GM21529 (cell line): ENCODE measurements around the gene MISP.

ENCODE experiments used
- ATAC-seq: cut with Tn5 transposase; IDR thresholded peaks from one replicate; pipeline ENCODE4 v1.9.1; 2021; ENCODE audit not compliant: unreplicated experiment

MISP gene

DNA sequence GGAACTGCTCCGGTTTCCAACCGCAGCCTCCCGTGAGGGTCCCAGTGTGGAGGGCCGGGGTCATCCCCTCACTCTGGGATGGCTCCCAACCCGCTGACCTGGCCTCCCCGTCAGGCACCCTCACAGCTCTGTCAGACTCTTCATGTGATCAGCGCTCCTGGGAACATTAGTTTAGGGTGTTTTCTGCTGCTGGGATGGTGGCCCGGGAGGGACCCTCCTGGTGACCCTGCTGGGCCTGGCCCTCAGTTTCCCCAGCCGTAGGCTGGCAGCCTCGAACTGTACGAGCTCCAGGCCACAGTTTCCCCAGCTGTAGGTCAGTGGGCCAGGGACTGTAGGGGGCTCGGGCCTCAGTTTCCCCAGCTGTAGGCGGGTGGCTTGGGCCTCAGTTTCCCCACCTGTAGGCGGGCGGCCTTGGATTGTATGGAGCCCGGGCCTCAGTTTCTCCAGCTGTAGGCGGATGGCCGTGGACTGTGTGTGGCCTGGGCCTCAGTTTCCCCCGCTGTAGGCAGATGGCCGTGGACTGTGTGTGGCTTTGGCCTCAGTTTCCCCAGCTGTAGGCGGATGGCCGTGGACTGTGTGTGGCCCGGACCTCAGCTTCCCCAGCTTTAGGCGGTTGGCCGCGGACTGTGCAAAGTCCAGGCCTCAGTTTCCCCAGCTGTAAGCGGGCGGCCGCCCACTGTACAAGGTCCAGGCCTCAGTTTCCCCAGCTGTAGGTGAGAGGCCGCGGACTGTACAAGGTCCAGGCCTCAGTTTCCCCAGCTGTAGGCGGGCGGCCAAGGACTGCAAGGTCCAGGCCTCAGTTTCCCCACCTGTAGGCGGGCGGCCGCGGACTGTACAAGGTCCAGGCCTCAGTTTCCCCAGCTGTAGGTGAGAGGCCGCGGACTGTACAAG, 45.0 kb downstream of the MISP start:
- ATAC-seq = no peak

DNA sequence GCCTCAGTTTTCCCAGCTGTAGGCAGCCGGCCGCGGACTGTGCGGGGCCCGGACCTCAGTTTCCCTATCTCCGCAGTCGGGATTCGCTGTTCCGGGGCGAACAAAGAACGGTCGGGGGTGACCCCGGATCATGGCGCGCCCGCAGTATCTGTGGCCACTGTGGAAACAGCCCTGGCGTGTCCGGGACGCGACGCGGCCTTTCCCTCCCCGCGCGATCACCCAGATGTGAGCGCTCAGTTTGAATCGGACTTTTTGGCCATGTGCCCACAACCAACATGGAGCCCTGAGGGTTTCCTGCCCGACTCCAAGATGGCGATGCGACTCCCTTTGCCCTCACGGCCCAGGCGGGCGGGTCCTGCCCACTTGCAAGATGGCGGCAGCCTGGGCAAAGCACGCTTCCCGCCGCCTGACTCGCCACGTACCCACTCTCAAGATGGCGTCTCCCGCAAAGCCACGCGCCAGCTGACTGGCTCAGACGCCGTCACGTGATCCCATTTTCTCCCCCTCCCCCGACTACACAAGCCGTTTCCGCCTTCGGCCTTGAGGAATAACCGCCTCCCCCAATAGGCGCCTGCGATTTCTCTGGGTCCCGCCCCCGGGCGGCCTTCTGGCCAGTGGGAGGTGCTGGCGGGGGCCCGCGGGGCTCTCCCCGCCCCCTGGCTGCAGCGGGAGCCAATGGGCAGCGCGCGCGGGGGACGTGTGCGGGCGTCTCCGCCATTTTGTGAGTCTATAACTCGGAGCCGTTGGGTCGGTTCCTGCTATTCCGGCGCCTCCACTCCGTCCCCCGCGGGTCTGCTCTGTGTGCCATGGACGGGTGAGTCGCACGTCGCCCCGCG, 46.0 kb downstream of the MISP start, which contains the start of gene PTBP1:
Gene PTBP1 (plus strand): TSS at position 761 of the 836 bp plus-strand sequence. CDS start 46 bp downstream, at position 807.
- ATAC-seq = peak; percentile 79

DNA sequence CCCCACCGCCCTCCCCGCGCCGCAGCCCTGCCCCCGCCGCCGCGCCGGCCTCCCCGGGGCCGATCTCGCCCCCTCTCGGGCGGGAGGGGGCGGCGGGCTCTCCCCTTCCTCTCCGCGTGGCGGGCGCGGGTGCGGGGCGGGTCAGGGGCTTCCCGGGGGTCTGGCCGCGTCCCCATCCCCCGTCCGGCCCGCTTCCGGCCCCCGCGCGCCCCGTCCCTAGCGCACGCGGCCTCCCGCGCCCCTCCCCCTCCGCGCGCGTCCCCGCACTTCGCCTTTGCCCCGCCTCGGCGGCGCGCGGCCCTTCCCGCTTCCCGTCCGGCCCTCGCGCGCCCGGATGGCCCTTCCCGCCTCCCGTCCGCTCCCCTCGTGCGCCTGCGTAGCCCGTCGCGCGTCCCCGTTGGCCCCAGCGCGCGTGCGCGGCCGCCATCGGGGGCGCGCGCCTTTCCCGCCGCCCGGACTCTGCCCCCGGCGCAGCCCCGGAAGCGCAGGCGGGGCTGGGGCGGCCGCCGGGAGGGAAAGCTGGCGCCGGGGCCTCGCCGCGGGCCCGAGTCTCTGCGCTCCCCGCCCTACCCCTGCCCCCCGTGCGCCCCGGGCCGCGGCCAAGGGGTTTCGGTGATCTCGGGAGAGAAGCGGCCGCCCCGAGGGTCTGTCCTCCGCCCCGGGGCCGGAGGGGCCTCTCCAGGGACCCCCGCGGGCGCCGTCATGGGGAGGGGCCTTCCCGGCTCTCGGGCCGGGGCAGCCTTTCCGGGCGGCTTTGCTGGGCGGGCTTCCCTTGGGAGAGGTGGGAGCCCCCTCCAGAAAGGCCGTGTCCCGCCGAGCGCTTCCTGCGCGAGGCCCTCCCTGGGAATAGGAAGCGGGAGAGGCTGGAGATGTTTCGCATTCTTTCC, 46.9 kb downstream of the MISP start:
- ATAC-seq = peak; percentile 34

DNA sequence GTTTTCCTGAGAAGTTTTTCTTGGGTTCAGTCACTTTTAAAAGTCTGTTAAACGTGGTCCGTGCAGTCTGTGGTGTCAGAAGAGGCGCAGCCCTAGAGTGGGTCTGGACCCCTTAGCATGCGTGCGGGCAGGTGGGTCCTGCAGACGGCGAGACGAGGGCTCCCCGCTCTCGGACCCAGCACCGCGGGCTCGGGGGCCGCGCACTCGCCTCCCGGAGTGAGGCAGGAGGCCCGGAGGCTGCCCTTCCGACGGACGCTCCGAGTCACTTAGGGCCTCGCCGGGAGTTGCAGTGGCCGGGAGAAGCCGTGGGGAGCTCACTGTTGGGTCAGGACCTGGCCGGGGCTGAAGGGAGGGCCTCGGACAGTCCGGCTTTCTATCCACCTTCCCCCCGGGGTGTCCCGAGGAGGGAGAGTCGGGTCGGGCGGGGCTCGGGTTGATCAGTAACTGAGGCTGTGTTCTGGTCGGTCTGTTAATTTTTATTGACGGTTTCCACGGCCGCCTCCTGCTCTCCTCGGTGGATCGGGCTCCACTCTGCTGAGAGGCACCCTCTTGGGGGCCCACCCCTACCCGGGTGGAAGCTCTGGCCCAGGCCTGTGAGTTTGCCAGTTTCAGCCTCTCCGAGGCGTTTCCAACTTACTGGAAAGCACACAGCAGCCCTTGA, 47.6 kb downstream of the MISP start:
- ATAC-seq = no peak

DNA sequence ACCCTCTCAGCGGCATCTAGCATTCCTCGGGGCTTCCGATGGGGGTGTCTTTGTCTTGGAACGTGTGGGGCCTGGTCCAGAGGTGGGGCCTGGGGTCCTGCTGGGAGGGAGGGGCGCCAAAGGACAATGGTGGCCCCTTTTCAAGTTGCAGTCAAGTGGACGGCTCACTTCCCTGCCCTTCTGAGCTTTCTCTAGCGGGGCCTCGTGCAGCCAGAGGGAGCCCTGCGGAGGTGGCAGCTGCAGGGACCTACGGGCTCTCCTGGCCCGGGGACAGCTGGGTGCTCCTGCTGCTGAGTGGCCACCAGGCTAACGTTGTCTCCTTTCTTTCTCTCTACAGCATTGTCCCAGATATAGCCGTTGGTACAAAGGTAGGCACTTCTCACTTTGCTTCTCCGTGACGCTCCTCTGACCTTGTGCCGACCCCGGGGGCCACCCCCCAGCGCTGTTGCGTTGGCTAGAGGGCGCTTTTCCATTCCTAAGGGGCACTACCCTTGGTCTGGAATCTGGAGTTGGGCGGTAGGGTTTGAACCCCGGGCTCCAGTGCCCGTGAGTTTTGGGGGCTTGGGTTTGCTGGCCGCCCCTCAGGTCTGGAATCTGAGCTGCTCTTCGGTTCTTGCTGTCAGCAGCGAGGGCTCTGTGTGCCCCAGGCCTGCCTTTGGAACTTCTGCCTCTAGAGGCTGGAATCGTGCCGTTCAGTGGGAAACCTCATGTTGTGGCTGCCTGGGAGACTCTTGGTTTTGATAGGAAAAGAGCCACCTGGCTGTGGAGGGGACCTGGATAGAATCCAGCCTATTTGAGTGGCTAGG, 48.4 kb downstream of the MISP start:
- no peak for ATAC-seq

DNA sequence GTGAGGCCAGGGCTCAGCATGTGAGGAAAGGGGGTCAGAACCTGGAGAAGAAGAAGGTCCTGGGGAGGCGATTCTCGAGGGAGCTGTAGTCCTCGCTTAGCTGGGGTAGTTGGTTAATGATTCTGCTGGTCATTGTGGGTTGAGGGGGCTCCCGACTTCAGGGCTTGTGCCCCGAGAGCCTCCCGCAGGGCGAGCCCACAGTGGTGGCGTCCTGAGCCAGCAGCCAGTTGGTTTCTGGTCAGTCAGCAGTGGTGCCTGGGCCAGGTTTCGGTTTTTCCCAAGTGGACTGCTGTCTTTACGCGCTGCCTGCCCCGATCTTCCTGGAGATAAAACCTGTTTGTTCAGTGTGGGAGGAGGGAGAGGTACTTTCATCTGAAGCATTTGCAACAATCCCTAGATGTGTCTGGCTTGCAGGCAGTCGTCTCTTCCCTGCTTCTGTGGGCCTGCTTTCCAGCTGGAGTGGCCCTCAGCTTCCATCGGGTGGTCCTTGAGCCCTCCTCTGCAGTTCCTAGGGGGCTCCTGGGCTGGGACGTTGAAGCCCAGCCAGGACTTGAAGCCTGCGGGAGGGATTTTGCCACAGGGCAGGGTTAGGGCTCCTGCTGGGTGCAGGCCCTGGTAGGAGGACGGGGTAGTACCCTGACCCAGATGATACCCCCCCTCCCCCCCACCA, 49.6 kb downstream of the MISP start:
- ATAC-seq = no peak

DNA sequence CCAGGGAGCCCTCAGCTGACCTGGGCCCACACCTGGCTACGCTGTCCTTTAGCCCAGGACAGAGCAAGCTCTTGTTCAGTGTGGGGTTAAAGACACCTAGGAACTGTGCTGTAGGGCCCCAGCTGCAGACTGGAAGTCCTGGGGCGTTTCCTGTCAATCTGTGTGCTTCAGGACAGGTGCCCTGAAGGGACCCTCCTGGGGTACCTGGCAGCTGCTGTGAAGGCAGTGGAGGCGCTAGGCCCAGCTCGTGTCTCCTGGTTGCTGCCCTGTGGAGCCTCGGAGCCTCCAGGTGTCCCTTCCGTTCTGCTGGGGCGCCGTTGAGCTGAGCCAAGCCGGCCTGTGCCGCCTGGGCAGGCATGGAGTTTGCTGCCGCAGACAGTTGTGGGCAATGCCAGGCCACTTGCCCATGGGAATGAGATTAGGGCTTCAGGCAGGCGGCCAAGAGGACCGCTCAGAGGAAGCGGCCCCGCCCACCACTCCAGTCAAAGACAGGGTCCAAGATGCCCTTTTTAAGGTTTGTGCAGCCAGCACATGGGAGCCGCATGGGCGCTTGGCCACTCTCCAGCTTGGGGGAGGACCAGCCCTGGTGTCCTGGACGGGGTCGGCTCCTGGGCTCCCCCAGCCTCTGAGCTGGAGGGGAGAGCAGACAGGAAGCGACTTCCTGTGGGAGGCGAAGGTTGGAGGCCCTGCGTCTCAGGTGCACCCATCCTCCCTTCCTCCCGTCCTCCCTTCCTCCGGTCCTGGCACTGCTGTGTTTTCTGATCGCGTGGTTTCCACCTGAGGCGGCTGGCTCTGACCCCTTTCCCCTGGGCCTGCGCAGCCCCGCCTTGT, 50.3 kb downstream of the MISP start:
- no peak for ATAC-seq

DNA sequence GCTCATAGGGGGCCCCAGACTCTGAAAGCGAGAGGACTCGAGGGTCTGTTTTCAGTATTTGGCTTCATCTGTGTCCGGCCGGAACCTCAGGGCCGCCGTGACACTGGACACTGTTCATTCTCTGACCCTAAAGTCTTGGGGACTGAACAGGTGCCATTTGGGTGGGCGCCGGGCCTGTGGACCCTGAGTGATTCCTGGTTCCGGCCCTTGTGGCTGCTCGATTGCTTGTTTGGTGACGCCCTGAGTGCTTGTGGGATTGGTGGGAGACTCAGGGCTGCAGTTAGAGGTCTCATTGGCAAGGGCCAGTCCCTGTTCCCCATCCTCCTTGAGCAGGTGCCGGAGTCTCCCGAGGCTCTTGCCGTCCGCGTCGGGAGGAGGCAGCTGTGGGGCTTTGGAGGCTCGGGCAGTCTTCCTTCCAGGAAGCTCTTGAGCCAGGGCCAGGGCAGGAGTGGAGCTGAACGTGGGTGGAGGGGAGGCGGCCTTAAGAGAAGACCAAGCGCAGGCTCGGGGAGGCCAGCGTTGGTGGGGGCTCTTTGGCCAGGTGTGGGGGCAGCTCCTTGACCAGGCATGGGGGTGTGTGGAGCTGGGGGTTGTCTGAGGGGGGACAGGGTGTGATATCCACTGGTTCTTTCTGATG, 51.1 kb downstream of the MISP start:
- no peak for ATAC-seq

DNA sequence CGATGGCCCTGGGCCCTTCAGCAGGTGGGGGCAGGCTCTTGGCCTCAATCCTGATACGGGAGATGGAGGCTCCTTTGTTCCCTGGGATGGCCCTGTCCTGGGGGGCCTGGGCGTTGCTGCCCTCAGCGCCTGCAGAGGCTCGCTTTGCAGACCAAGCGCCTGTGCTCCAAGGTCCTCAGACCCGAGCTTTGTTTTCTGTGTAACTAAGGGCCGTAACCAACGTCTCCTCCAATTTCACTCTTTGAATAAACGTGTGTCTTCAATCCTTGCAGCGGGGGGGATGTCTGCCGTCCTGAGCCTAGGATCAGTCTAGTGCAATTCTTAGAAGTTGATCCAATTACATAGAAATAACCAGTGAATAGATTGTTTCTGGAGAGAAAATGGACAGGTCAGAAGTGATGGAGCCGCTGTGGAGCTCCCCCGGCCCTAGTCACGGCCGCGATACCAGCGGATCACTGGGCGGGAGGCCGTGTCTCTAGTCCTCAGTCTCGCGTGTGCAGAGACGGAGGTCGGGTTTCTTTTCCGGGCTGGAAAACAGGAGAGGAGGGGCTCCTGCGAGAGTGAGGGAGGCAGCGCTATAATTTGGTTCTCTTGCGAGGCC, 51.7 kb downstream of the MISP start:
- ATAC-seq = no peak

DNA sequence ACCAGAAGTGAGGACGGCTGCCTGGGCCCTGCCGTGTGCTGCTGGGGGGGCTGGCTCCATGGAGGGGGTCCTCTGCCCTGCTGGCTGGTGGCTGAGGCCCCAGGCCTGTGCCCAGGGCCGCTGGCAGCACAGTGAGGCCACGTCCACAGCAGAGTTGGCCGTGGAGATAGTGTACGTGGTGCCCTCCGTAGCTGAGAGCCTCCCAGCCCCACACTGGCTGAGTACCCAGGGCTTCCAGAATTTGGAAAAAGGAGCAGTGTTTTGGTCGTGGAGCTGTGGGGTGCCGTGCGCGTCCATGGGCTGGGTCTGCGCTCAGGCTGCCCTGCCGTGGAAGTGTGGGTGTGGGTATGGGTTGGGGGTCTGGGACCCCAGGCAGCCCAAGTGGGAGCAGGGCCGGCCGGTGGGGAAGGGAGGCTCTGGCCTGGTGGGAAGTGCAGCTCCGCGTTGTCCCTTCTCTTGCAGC, 52.2 kb downstream of the MISP start:
- ATAC-seq = no peak

DNA sequence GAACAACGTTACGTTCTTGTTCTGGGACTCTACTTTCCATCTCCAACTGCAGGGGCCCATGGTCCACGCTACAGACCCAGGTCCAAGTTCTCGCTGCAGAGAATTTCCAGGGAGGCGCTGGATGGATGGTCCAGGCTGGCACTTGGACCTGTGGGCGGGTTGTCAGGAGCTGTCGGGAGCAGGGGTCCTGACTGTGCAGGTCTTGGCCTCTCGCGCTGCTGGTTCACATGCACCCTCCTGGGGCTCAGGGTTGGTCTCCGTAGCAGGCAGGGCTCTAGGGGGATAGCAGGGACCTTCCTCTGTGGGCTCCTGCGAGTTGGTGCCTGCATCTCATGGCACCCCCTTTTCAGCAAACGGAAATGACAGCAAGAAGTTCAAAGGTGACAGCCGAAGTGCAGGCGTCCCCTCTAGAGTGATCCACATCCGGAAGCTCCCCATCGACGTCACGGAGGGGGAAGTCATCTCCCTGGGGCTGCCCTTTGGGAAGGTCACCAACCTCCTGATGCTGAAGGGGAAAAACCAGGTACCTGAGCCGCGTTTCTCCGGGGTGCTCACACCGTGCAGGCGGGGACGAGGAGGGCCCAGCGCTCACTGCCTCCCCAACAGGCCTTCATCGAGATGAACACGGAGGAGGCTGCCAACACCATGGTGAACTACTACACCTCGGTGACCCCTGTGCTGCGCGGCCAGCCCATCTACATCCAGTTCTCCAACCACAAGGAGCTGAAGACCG, 52.9 kb downstream of the MISP start:
- ATAC-seq = no peak

DNA sequence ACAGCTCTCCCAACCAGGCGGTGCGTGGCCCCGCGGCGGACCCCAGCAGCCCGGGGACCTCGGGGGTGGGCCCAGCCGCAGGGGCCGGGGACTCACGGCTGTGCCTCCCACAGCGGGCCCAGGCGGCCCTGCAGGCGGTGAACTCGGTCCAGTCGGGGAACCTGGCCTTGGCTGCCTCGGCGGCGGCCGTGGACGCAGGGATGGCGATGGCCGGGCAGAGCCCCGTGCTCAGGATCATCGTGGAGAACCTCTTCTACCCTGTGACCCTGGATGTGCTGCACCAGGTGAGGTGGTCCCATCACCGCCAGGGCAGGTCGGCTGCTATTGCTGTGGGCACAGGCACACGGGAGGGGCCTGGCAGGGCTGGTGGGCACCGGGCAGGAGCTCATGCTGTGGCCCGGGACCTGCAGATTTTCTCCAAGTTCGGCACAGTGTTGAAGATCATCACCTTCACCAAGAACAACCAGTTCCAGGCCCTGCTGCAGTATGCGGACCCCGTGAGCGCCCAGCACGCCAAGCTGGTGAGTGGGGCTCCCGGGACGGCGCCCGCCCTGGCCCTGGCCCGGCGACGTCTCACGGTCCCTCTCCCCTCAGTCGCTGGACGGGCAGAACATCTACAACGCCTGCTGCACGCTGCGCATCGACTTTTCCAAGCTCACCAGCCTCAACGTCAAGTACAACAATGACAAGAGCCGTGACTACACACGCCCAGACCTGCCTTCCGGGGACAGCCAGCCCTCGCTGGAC, 53.7 kb downstream of the MISP start:
- no peak for ATAC-seq

DNA sequence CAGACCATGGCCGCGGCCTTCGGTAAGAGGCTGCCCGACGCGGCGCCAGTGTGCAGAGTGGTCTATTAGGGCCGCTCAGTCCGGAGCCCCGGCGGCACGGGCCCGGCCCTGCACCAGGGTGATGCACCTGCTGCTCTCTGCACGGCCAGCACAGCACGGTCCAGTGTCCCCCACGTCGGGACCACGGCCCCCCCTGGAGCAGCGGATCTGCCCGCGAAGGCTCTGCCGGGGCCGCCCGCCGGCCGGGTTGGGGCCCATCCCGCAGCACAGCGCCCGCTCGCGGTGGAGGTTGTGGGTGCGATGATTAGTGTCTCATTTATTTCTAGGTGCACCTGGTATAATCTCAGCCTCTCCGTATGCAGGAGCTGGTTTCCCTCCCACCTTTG, 54.2 kb downstream of the MISP start:
- ATAC-seq = no peak

DNA sequence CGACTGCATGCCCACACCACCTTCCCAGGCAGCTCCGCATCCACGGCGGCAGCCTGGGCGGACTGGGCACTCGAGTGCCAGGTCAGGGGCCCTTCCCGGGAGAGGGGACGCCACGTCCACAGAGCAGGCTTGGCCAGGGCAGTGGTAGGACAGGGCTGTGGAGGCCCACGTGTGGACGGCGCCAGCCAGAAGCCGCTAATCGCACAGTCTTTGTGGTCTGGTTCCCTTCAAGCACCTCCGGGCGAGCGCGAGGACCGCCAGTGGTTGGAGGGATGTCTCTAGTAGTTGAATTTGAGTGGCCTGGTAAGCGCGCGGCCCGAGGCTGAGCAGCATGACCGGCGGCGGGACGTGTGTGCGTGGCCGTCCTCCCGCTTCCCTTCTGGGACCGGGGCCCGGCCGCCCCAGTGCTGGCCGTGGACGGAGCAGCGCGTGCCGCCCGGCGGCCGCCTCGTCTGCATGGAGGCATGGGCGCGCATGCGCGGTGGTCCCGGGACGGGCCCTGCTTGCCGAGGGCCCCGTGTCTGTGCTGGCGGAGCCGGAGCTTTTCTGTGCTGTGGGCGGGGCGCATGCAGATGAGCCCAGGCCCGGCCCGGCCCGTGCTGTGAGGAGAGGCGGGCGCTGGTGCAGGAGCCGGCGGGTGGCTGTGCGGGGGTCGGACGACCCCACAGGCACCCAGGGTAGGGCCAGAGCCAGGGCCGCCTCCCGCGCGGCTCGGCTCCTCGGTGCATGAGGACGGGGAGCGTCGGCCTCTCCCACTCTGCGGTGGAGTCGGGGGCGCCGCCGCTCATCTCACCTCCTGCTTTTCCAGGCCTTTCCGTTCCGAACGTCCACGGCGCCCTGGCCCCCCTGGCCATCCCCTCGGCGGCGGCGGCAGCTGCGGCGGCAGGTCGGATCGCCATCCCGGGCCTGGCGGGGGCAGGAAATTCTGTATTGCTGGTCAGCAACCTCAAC, 55.0 kb downstream of the MISP start:
- no peak for ATAC-seq
